ENCODE measurements around the gene ERCC6.

DNA sequence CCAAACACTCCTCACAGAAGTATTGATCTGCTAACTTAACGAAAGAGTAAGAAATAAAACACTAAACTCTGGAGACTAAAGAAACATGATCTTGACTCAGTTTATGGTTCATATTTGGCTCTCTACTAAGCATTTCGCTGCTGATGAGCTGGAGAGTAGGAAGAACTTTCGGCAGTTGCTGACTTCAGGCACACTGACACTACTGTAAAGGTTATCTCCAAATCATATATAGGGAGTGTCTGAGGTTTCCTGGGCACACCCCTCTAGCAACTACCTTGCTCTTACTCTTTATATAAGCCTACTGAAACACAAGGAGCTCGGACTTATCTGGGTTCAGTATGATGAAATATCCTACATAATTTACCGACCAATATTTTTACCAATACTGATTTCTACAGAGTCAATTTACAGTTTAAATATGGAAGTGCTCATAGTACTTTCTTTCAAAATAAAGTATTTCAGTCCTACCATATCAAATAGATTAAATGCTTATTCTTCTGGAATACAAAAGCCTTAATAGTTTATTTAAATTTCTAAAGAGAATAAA is 39.5 kb downstream of the ERCC6 start:
- TF ChIP-seq, protein P1, sequence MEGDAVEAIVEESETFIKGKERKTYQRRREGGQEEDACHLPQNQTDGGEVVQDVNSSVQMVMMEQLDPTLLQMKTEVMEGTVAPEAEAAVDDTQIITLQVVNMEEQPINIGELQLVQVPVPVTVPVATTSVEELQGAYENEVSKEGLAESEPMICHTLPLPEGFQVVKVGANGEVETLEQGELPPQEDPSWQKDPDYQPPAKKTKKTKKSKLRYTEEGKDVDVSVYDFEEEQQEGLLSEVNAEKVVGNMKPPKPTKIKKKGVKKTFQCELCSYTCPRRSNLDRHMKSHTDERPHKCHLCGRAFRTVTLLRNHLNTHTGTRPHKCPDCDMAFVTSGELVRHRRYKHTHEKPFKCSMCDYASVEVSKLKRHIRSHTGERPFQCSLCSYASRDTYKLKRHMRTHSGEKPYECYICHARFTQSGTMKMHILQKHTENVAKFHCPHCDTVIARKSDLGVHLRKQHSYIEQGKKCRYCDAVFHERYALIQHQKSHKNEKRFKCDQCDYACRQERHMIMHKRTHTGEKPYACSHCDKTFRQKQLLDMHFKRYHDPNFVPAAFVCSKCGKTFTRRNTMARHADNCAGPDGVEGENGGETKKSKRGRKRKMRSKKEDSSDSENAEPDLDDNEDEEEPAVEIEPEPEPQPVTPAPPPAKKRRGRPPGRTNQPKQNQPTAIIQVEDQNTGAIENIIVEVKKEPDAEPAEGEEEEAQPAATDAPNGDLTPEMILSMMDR (IDR thresholded peaks at IDR 0.05): no peak
- TF ChIP-seq POLR2A (IDR thresholded peaks at IDR 0.05): no peak

Data from testis (tissue), 2 donors.